WTC11 (cell line): ENCODE measurements around the gene OBSCN. TPM values are rescaled to one million over a fixed set of nuclear protein-coding genes. Genes with fewer than 3 reads are reported as not detected.
A peak's percentile ranks its signal among the peaks of the same experiment; 100 is the strongest.

ENCODE experiments used
- ATAC-seq: fragments of 200-7000 bp; cut with Tn5 transposase; 2 replicates; pipeline ENCODE4 v1.10.0; 2021; ENCODE audit warnings: mild to moderate bottlenecking, moderate library complexity
- CTCF ChIA-PET: fragments of 300-600 bp; sonication (Branson Sonifier 250); formaldehyde crosslinking; loops from one replicate; lab custom pipeline; 2021; ENCODE audit warnings: antibody characterized with exemption; lab: Charles Lee
- POLR2A ChIA-PET: fragments of 350-600 bp; sonication (Branson Sonifier 250); formaldehyde crosslinking; loops from one replicate; lab custom pipeline; 2021; ENCODE audit warnings: antibody characterized with exemption; lab: Charles Lee
- DNase-seq: peaks from one replicate; pipeline ENCODE4 v3.0.0; 2021; ENCODE audit warnings: low spot score
- H3K27ac Mint-ChIP-seq: 2 replicates; pipeline ENCODE4 v1.8.0; 2021; ENCODE audit warnings: mixed read lengths
- H3K27me3 Mint-ChIP-seq: 2 replicates; pipeline ENCODE4 v1.8.0; 2021; ENCODE audit warnings: low read depth, mild to moderate bottlenecking, moderate library complexity, mixed read lengths
- H3K36me3 Mint-ChIP-seq: 2 replicates; pipeline ENCODE4 v1.8.0; 2021; ENCODE audit warnings: mixed read lengths
- H3K4me1 Mint-ChIP-seq: 2 replicates; pipeline ENCODE4 v1.8.0; 2022; ENCODE audit warnings: mixed read lengths
- H3K4me3 Mint-ChIP-seq: 2 replicates; pipeline ENCODE4 v1.8.0; 2021; ENCODE audit warnings: mild to moderate bottlenecking, moderate library complexity, mixed read lengths
- H3K9me3 Mint-ChIP-seq: 2 replicates; pipeline ENCODE4 v1.8.0; 2021; ENCODE audit warnings: mixed read lengths
- AFF4 ChIP-seq: sonication (generic); formaldehyde crosslinking; IDR thresholded peaks from 2 replicates; pipeline ENCODE4 v1.8.1; 2023; ENCODE audit warnings: mild to moderate bottlenecking, missing genetic modification reagents, borderline replicate concordance
- CBFB ChIP-seq: sonication (generic); formaldehyde crosslinking; IDR thresholded peaks from 2 replicates; pipeline ENCODE4 v1.8.1; 2022; ENCODE audit warnings: mild to moderate bottlenecking, low read depth, missing genetic modification reagents
- ELF4 ChIP-seq: sonication (generic); formaldehyde crosslinking; IDR thresholded peaks from 2 replicates; pipeline ENCODE4 v1.8.1; 2022; ENCODE audit warnings: low read depth, mild to moderate bottlenecking, moderate library complexity, missing genetic modification reagents
- FOXP1 ChIP-seq: sonication (generic); formaldehyde crosslinking; IDR thresholded peaks from 2 replicates; pipeline ENCODE4 v1.8.0; 2022; ENCODE audit warnings: missing genetic modification reagents, mild to moderate bottlenecking, moderate library complexity, borderline replicate concordance
- GRHL2 ChIP-seq: fragments of 250-450 bp; sonication (Bioruptor Pico); IDR thresholded peaks from 2 replicates; pipeline ENCODE4 v1.8.0; 2022; ENCODE audit warnings: mild to moderate bottlenecking, moderate library complexity; ENCODE audit not compliant: insufficient replicate concordance, severe bottlenecking
- JAZF1 ChIP-seq: fragments of 250-450 bp; sonication (Bioruptor Pico); IDR thresholded peaks from 2 replicates; pipeline ENCODE4 v1.9.0; 2021; ENCODE audit warnings: moderate library complexity, mild to moderate bottlenecking, inconsistent platforms
- MYBL2 ChIP-seq: sonication (generic); formaldehyde crosslinking; IDR thresholded peaks from 2 replicates; pipeline ENCODE4 v1.8.1; 2023; ENCODE audit warnings: mild to moderate bottlenecking, moderate library complexity, missing genetic modification reagents
- NFE2L1 ChIP-seq: sonication (generic); formaldehyde crosslinking; IDR thresholded peaks from 2 replicates; pipeline ENCODE4 v1.8.1; 2023; ENCODE audit warnings: missing genetic modification reagents
- RORB ChIP-seq: fragments of 250-450 bp; sonication (Bioruptor Pico); IDR thresholded peaks from 2 replicates; pipeline ENCODE4 v1.9.0; 2021; ENCODE audit warnings: mild to moderate bottlenecking
- SOX15 ChIP-seq: fragments of 250-450 bp; sonication (Bioruptor Pico); IDR thresholded peaks from 2 replicates; pipeline ENCODE4 v1.9.0; 2021; ENCODE audit warnings: mild to moderate bottlenecking
- ZNF416 ChIP-seq: fragments of 250-450 bp; sonication (Bioruptor Pico); IDR thresholded peaks from 2 replicates; pipeline ENCODE4 v1.9.0; 2021; ENCODE audit warnings: mild to moderate bottlenecking, inconsistent platforms
- total RNA-seq: library from RNA; stranded (reverse); gene quantifications from 3 replicates; pipeline ENCODE4 v1.2.3, GENCODE V29; 2021
- TF ChIP-seq, protein P1 (sequence below): sonication (generic); formaldehyde crosslinking; IDR thresholded peaks from 2 replicates; pipeline ENCODE4 v1.8.0; 2022; ENCODE audit warnings: mild to moderate bottlenecking, missing genetic modification reagents
- TF ChIP-seq, protein P2 (sequence below): sonication (generic); formaldehyde crosslinking; IDR thresholded peaks from 2 replicates; pipeline ENCODE4 v1.8.1; 2023; ENCODE audit warnings: mild to moderate bottlenecking, missing genetic modification reagents, moderate library complexity
- TF ChIP-seq, protein P3 (sequence below): fragments of 200-600 bp; IDR thresholded peaks from 2 replicates; pipeline ENCODE4 v1.8.0; 2022; ENCODE audit warnings: antibody characterized with exemption
- TF ChIP-seq, protein P4 (sequence below): sonication (generic); formaldehyde crosslinking; IDR thresholded peaks from 2 replicates; pipeline ENCODE4 v1.8.1; 2023; ENCODE audit warnings: mild to moderate bottlenecking, missing genetic modification reagents, moderate library complexity
- TF ChIP-seq, protein P5 (sequence below): sonication (generic); formaldehyde crosslinking; IDR thresholded peaks from 2 replicates; pipeline ENCODE4 v1.8.1; 2022; ENCODE audit warnings: mild to moderate bottlenecking, moderate library complexity, missing genetic modification reagents

OBSCN gene
- total RNA-seq, 1 experiment from 2014 or later = 38.8 TPM

DNA sequence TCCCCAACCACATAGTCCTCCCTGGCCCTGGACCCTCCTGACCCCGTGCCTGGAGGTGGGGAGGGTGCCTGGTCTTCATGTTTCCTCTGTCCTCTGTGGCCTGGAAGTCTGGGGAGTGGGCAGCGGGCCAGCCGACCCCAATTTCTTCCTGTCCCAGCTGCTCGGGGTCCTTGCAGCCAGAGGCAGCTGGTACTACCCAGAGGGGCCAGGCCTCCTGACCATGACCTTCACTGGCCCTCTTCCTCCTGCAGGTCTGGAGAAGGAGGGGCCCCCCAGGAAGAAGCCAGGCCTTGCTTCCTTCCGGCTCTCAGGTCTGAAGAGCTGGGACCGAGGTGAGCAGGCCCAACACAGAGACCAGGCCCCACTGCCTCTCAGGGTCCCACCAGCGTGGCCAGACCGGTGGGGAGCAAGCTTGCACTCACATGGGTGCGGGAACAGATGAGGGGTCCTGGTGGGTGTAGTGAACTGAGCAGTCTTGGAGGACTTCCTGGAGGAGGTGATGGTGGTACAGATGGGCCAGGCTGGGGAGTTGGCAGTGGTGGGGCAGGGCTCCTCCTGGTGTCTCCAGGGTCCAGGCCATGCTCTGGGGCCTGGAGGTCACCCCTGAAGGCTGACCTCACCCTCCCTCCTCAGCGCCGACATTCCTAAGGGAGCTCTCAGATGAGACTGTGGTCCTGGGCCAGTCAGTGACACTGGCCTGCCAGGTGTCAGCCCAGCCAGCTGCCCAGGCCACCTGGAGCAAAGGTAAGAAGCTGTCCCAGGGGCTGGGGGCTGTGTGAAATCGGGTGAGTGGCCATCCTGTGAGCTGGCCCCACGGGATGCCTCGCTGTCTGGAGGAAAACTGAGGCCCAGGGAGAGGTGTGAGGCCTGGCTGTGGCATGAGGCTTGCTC, 166.1 kb downstream of the OBSCN start:
- Mint-ChIP-seq H3K4me1 (0 out of 2 replicates have a peak, but pooled peaks cover 2% of the 10 kb centered on the region), H3K27ac (no peak overlapping the region), H3K27me3 (peaks cover 2% of the 10 kb centered on the region), H3K9me3 (no peaks in the 10 kb centered on the region), H3K36me3 (no peaks in the 10 kb centered on the region), H3K4me3 (no peak overlapping the region)
- no peak for DNase-seq
- POLR2A ChIA-PET = no interaction called here
- no peak for ATAC-seq
- TF ChIP-seq NFE2L1 = no peak
- no peak for TF ChIP-seq CBFB (CRISPR knock-in tag)
- CTCF ChIA-PET = interaction anchor here (1.6 kb wide), 1 partner anchor 65 kb away, joined by 4 read pairs; no protein-coding TSS in a partner anchor

GRCh38 chr1:228374711-228375577, 167.1 kb downstream of the OBSCN start:
- no peak for ATAC-seq
- Mint-ChIP-seq H3K4me3 (no peak overlapping the region), H3K4me1 (peaks cover 9% of the 10 kb centered on the region), H3K36me3 (no peaks in the 10 kb centered on the region), H3K9me3 (no peaks in the 10 kb centered on the region), H3K27ac (no peak overlapping the region), H3K27me3 (peaks cover 13% of the 10 kb centered on the region)
- ChIA-PET POLR2A (no interaction called here), CTCF (interaction anchor here (1.6 kb wide), 1 partner anchor 66 kb away, joined by 4 read pairs; no protein-coding TSS in a partner anchor)
- TF ChIP-seq RORB (CRISPR knock-in tag) (no peak), GRHL2 (CRISPR knock-in tag) (no peak), MYBL2 (CRISPR knock-in tag) (no peak)
- TF ChIP-seq, protein P1, sequence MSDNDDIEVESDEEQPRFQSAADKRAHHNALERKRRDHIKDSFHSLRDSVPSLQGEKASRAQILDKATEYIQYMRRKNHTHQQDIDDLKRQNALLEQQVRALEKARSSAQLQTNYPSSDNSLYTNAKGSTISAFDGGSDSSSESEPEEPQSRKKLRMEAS = no peak
- TF ChIP-seq, protein P2, sequence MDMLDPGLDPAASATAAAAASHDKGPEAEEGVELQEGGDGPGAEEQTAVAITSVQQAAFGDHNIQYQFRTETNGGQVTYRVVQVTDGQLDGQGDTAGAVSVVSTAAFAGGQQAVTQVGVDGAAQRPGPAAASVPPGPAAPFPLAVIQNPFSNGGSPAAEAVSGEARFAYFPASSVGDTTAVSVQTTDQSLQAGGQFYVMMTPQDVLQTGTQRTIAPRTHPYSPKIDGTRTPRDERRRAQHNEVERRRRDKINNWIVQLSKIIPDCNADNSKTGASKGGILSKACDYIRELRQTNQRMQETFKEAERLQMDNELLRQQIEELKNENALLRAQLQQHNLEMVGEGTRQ (CRISPR knock-in tag) = no peak
- TF ChIP-seq, protein P3, sequence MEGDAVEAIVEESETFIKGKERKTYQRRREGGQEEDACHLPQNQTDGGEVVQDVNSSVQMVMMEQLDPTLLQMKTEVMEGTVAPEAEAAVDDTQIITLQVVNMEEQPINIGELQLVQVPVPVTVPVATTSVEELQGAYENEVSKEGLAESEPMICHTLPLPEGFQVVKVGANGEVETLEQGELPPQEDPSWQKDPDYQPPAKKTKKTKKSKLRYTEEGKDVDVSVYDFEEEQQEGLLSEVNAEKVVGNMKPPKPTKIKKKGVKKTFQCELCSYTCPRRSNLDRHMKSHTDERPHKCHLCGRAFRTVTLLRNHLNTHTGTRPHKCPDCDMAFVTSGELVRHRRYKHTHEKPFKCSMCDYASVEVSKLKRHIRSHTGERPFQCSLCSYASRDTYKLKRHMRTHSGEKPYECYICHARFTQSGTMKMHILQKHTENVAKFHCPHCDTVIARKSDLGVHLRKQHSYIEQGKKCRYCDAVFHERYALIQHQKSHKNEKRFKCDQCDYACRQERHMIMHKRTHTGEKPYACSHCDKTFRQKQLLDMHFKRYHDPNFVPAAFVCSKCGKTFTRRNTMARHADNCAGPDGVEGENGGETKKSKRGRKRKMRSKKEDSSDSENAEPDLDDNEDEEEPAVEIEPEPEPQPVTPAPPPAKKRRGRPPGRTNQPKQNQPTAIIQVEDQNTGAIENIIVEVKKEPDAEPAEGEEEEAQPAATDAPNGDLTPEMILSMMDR = no peak
- TF ChIP-seq, protein P4, sequence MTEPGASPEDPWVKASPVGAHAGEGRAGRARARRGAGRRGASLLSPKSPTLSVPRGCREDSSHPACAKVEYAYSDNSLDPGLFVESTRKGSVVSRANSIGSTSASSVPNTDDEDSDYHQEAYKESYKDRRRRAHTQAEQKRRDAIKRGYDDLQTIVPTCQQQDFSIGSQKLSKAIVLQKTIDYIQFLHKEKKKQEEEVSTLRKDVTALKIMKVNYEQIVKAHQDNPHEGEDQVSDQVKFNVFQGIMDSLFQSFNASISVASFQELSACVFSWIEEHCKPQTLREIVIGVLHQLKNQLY (CRISPR knock-in tag) = no peak
- DNase-seq = no peak

DNA sequence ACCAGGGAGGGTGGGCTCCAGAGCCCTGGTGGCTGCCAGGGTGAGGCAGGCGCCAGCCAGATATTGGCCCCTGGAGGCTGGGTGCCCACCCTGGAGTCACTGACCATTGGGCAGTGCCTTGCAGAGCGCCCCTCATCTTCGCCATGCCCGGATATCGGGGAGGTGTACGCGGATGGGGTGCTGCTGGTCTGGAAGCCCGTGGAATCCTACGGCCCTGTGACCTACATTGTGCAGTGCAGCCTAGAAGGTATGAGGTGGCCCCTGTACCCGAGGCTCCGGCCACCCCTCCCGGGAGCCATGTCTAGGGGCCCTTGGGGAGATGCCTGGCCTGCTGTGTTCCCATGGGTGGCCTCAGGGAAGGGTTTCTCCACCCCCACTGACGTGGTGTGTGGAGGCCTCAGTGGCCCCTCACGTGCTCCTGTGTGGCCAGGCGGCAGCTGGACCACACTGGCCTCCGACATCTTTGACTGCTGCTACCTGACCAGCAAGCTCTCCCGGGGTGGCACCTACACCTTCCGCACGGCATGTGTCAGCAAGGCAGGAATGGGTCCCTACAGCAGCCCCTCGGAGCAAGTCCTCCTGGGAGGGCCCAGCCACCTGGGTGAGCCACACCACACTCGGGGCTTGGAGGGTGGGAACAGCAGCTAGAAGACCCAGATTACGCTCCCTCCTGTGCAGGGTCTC, 167.9 kb downstream of the OBSCN start:
- TF ChIP-seq SOX15 (CRISPR knock-in tag) = no peak
- peak; percentile 24; the same call in 1 of the 2 replicates for TF ChIP-seq FOXP1 (CRISPR knock-in tag)
- Mint-ChIP-seq H3K27ac (no peak overlapping the region), H3K36me3 (no peaks in the 10 kb centered on the region), H3K9me3 (no peaks in the 10 kb centered on the region), H3K4me3 (no peak overlapping the region), H3K27me3 (peaks cover 20% of the 10 kb centered on the region), H3K4me1 (peaks cover 12% of the 10 kb centered on the region)
- ChIA-PET POLR2A (interaction anchor here (0.5 kb wide), 1 partner anchor 1180 kb away, joined by 4 read pairs; no protein-coding TSS in a partner anchor), CTCF (no interaction called here)
- DNase-seq = no peak
- ATAC-seq = no peak

DNA sequence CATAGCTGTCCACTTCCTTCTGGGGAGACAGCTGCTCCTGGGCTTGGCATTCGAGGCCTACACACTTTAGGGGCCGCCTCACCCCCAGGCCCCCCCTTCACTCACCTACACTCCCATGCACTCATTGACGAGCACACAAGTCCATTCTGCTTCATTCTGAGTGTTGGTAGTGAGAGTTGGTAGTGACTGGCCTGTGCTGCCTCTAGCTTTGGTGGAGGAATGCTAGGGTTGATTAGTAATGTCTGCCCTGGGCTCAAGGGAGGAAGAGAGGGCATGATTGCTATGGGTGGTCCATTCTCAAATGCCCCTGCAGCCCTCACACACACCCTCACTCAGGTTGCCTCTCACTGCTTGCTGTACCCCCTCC, 168.4 kb downstream of the OBSCN start:
- Mint-ChIP-seq H3K27me3 (peaks cover 26% of the 10 kb centered on the region), H3K9me3 (no peaks in the 10 kb centered on the region), H3K36me3 (no peaks in the 10 kb centered on the region), H3K4me1 (peaks cover 12% of the 10 kb centered on the region), H3K27ac (no peak overlapping the region), H3K4me3 (no peak overlapping the region)
- ATAC-seq = no peak
- ChIA-PET POLR2A (interaction anchor here (0.5 kb wide), 1 partner anchor 1180 kb away, joined by 4 read pairs; no protein-coding TSS in a partner anchor), CTCF (no interaction called here)
- no peak for DNase-seq
- TF ChIP-seq ZNF416 = no peak
- TF ChIP-seq, protein P5, sequence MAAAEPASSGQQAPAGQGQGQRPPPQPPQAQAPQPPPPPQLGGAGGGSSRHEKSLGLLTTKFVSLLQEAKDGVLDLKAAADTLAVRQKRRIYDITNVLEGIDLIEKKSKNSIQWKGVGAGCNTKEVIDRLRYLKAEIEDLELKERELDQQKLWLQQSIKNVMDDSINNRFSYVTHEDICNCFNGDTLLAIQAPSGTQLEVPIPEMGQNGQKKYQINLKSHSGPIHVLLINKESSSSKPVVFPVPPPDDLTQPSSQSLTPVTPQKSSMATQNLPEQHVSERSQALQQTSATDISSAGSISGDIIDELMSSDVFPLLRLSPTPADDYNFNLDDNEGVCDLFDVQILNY (CRISPR knock-in tag) = no peak
- TF ChIP-seq JAZF1 (CRISPR knock-in tag) = no peak
- no peak for TF ChIP-seq AFF4 (CRISPR knock-in tag)
- TF ChIP-seq ELF4 (CRISPR knock-in tag) = no peak
- TF ChIP-seq, protein P1 = no peak
